Glutamatergic neuron (in vitro differentiated cells): Measurements from ENCODE around the gene MALT1. TPM values are rescaled to one million over a fixed set of nuclear protein-coding genes. Genes with fewer than 3 reads are reported as not detected.

ENCODE experiments used
- DNase-seq: peaks from one replicate; pipeline ENCODE4 v3.0.0; 2022
- H3K27ac Mint-ChIP-seq: one replicate; pipeline ENCODE4 v1.8.0; 2020; ENCODE audit warnings: mild to moderate bottlenecking, mixed read lengths, inconsistent platforms; ENCODE audit not compliant: unreplicated experiment
- H3K27me3 Mint-ChIP-seq: one replicate; pipeline ENCODE4 v1.8.0; 2020; ENCODE audit warnings: mild to moderate bottlenecking, moderate library complexity, mixed read lengths, inconsistent platforms; ENCODE audit not compliant: unreplicated experiment
- H3K36me3 Mint-ChIP-seq: one replicate; pipeline ENCODE4 v1.8.0; 2020; ENCODE audit warnings: mild to moderate bottlenecking, mixed read lengths, inconsistent platforms; ENCODE audit not compliant: unreplicated experiment
- H3K4me1 Mint-ChIP-seq: one replicate; pipeline ENCODE4 v1.8.0; 2020; ENCODE audit warnings: mild to moderate bottlenecking, low read depth, mixed read lengths, inconsistent platforms; ENCODE audit not compliant: unreplicated experiment
- H3K4me3 Mint-ChIP-seq: one replicate; pipeline ENCODE4 v1.8.0; 2020; ENCODE audit warnings: mild to moderate bottlenecking, mixed read lengths, inconsistent platforms; ENCODE audit not compliant: unreplicated experiment
- H3K9me3 Mint-ChIP-seq: one replicate; pipeline ENCODE4 v1.8.0; 2020; ENCODE audit warnings: mild to moderate bottlenecking, moderate library complexity, mixed read lengths, inconsistent platforms; ENCODE audit not compliant: unreplicated experiment
- CTCF ChIP-seq: fragments of 200-600 bp; sonication (generic); IDR thresholded peaks from one replicate; pipeline ENCODE4 v1.5.0; 2021; ENCODE audit not compliant: partially characterized antibody, unreplicated experiment
- total RNA-seq: library from RNA; stranded (reverse); fragmentation: NEBNext Ultra II Directional; extraction: Animal tissue kit (Norgen Biotek cat#: 25700); gene quantifications from one replicate; pipeline ENCODE4 v1.2.1, GENCODE V29; 2021; ENCODE audit not compliant: unreplicated experiment

MALT1 gene
- total RNA-seq, 1 donor from 2014 or later = 8.5 TPM

GRCh38 chr18:58728719-58729118, 57.5 kb downstream of the MALT1 start:
- no peak for TF ChIP-seq CTCF
- DNase-seq = no peak
- no peaks in the 10 kb centered on the region for H3K27me3 Mint-ChIP-seq
- H3K4me1 Mint-ChIP-seq = no peaks in the 10 kb centered on the region
- H3K36me3 Mint-ChIP-seq = no peaks in the 10 kb centered on the region
- no peaks in the 10 kb centered on the region for H3K9me3 Mint-ChIP-seq
- no peak overlapping the region for H3K4me3 Mint-ChIP-seq
- no peak overlapping the region for H3K27ac Mint-ChIP-seq

GRCh38 chr18:58730618-58731017, 59.4 kb downstream of the MALT1 start:
- no peak for TF ChIP-seq CTCF
- DNase-seq = no peak
- Mint-ChIP-seq H3K4me3 (no peak overlapping the region), H3K4me1 (no peaks in the 10 kb centered on the region), H3K36me3 (no peaks in the 10 kb centered on the region), H3K27ac (no peak overlapping the region), H3K27me3 (no peaks in the 10 kb centered on the region), H3K9me3 (no peaks in the 10 kb centered on the region)

- TF ChIP-seq CTCF = no peak
- Mint-ChIP-seq H3K36me3 (no peaks in the 10 kb centered on the region), H3K9me3 (no peaks in the 10 kb centered on the region), H3K4me3 (no peak overlapping the region), H3K4me1 (no peaks in the 10 kb centered on the region), H3K27me3 (no peaks in the 10 kb centered on the region), H3K27ac (no peak overlapping the region)
- DNase-seq = no peak
Observed at GRCh38 chr18:58732471-58732870, 61.2 kb downstream of the MALT1 start.

DNA sequence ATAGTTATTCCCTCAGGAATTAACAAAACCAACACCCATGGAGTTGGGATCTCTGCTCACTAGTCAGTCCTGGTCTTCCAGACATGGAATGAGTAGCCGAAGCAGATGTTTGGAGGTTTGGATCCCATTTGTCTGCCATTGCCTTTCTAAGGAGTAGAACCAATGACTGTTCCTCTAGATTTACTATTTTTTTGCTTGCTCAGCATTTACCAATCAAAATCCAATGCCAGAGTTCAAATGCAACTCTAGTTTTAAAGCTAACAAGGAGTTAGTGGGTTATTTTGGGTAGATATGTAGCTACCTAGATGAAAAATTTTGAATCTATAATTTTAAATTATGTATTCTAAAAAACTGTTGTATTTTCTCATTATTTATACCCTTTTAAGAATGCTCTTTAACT, 62.6 kb downstream of the MALT1 start:
- TF ChIP-seq CTCF = no peak

DNA sequence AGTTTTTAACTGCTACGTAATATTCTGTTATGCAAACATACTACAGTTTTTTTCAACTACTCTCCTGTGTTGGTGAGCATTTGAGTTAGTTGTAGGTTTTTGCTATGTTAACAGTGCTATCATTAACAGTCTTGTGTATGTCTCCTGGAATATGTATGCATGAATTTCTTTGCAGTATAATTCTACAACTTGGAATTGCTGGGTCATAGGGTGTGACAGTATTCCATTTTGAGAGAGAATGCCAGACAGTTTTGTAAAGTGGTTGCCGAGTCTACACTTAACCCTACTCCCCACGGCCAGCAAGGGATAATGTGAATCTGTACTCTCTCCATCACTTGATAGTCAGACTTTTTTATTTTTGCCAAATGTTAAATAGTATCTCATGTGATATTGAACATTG, 67.1 kb downstream of the MALT1 start:
- DNase-seq = no peak
- Mint-ChIP-seq H3K27me3 (no peaks in the 10 kb centered on the region), H3K9me3 (no peaks in the 10 kb centered on the region), H3K4me3 (no peak overlapping the region), H3K4me1 (no peaks in the 10 kb centered on the region), H3K27ac (no peak overlapping the region), H3K36me3 (no peaks in the 10 kb centered on the region)
- no peak for TF ChIP-seq CTCF

More for the DNA sequence above, 62.6 kb downstream of the MALT1 start:
- Mint-ChIP-seq H3K27me3 (no peaks in the 10 kb centered on the region), H3K9me3 (no peaks in the 10 kb centered on the region), H3K4me3 (no peak overlapping the region), H3K27ac (no peak overlapping the region), H3K4me1 (no peaks in the 10 kb centered on the region), H3K36me3 (no peaks in the 10 kb centered on the region)
- no peak for DNase-seq
